ENCODE results near the gene SPCS3.

DNA sequence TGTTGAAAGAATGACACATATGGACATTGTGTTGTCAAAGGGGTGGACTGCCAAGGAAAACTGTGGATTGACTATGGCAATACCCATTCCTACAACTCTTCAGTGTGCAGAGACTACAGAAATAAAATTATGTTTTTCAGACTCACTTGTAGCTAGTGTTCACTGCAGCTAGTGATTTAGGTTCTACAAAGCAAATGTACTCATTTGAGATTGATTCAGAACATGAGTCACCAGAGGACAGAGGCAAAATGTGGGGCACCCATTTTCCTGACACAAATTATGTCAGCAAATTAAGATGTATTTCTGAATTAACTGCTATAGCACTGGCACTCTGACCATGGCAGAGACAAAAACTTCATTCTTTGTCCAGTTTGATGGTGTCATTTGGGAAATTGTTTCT is 40.7 kb downstream of the SPCS3 start:
- TF ChIP-seq, protein P1, sequence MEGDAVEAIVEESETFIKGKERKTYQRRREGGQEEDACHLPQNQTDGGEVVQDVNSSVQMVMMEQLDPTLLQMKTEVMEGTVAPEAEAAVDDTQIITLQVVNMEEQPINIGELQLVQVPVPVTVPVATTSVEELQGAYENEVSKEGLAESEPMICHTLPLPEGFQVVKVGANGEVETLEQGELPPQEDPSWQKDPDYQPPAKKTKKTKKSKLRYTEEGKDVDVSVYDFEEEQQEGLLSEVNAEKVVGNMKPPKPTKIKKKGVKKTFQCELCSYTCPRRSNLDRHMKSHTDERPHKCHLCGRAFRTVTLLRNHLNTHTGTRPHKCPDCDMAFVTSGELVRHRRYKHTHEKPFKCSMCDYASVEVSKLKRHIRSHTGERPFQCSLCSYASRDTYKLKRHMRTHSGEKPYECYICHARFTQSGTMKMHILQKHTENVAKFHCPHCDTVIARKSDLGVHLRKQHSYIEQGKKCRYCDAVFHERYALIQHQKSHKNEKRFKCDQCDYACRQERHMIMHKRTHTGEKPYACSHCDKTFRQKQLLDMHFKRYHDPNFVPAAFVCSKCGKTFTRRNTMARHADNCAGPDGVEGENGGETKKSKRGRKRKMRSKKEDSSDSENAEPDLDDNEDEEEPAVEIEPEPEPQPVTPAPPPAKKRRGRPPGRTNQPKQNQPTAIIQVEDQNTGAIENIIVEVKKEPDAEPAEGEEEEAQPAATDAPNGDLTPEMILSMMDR (IDR thresholded peaks at IDR 0.05; ENCODE audit: poor library complexity) = no peak
- TF ChIP-seq EZH2 (IDR thresholded peaks at IDR 0.05; ENCODE audit: borderline replicate concordance) = no peak
- TF ChIP-seq EZH2phosphoT487 (IDR thresholded peaks at IDR 0.05; ENCODE audit: low read depth, severe bottlenecking, unreplicated experiment) = no peak
